ENCODE data around the gene SOX10.

SOX10 gene

GRCh38 chr22:37942133-37942532 lies 42.2 kb downstream of the SOX10 start:
- in situ Hi-C loops (cut with MboI; ENCODE audit: low pct_unique_long_range_greater_than_20kb, low sequenced_read_pairs): no loop called here
- no peak for DNase-seq

GRCh38 chr22:37940698-37941376 lies 43.5 kb downstream of the SOX10 start:
- in situ Hi-C loops (cut with MboI; ENCODE audit: low pct_unique_long_range_greater_than_20kb, low sequenced_read_pairs): no loop called here

GRCh38 chr22:37933711-37934376 lies 50.5 kb downstream of the SOX10 start:
- in situ Hi-C loops (cut with MboI; ENCODE audit: low pct_unique_long_range_greater_than_20kb, low sequenced_read_pairs): no loop called here

More at GRCh38 chr22:37940698-37941376, 43.5 kb downstream of the SOX10 start:
- no peak for DNase-seq

GRCh38 chr22:37932821-37933578 lies 51.4 kb downstream of the SOX10 start:
- no peak for DNase-seq
- in situ Hi-C loops (cut with MboI; ENCODE audit: low pct_unique_long_range_greater_than_20kb, low sequenced_read_pairs): no loop called here

More at GRCh38 chr22:37933711-37934376, 50.5 kb downstream of the SOX10 start:
- peak; percentile 96 for DNase-seq

- in situ Hi-C loops (cut with MboI; ENCODE audit: low pct_unique_long_range_greater_than_20kb, low sequenced_read_pairs): no loop called here
- no peak for DNase-seq
These were observed 52.0 kb downstream of the SOX10 start for GRCh38 chr22:37932401-37932800.

GRCh38 chr22:37931893-37932389 lies 52.4 kb downstream of the SOX10 start:
- no peak for DNase-seq
- in situ Hi-C loops (cut with MboI; ENCODE audit: low pct_unique_long_range_greater_than_20kb, low sequenced_read_pairs): no loop called here

- in situ Hi-C loops (cut with MboI; ENCODE audit: low pct_unique_long_range_greater_than_20kb, low sequenced_read_pairs): no loop called here
- no peak for DNase-seq
These were observed 53.4 kb downstream of the SOX10 start for GRCh38 chr22:37930952-37931440.

GRCh38 chr22:37930270-37930951 lies 53.9 kb downstream of the SOX10 start:
- in situ Hi-C loops (cut with MboI; ENCODE audit: low pct_unique_long_range_greater_than_20kb, low sequenced_read_pairs): no loop called here
- DNase-seq: no peak

GRCh38 chr22:37929390-37929789 lies 55.0 kb downstream of the SOX10 start:
- no peak for DNase-seq
- in situ Hi-C loops (cut with MboI; ENCODE audit: low pct_unique_long_range_greater_than_20kb, low sequenced_read_pairs): no loop called here

GRCh38 chr22:37927637-37927936 lies 56.8 kb downstream of the SOX10 start:
- in situ Hi-C loops (cut with MboI; ENCODE audit: low pct_unique_long_range_greater_than_20kb, low sequenced_read_pairs): no loop called here

GRCh38 chr22:37926771-37927636 lies 57.4 kb downstream of the SOX10 start:
- in situ Hi-C loops (cut with MboI; ENCODE audit: low pct_unique_long_range_greater_than_20kb, low sequenced_read_pairs): no loop called here
- no peak for DNase-seq

More at GRCh38 chr22:37927637-37927936, 56.8 kb downstream of the SOX10 start:
- no peak for DNase-seq

GRCh38 chr22:37926358-37926757 lies 58.0 kb downstream of the SOX10 start:
- in situ Hi-C loops (cut with MboI; ENCODE audit: low pct_unique_long_range_greater_than_20kb, low sequenced_read_pairs): no loop called here
- DNase-seq: no peak

- in situ Hi-C loops (cut with MboI; ENCODE audit: low pct_unique_long_range_greater_than_20kb, low sequenced_read_pairs): no loop called here
- DNase-seq: no peak
These were observed 58.6 kb downstream of the SOX10 start for GRCh38 chr22:37925767-37926166.

- DNase-seq: no peak
- in situ Hi-C loops (cut with MboI; ENCODE audit: low pct_unique_long_range_greater_than_20kb, low sequenced_read_pairs): no loop called here
These were observed 59.0 kb downstream of the SOX10 start for GRCh38 chr22:37925330-37925729.

- DNase-seq: no peak
- in situ Hi-C loops (cut with MboI; ENCODE audit: low pct_unique_long_range_greater_than_20kb, low sequenced_read_pairs): no loop called here
These were observed 59.8 kb downstream of the SOX10 start for GRCh38 chr22:37924386-37925065.

- DNase-seq: no peak
- in situ Hi-C loops (cut with MboI; ENCODE audit: low pct_unique_long_range_greater_than_20kb, low sequenced_read_pairs): no loop called here
These were observed 60.4 kb downstream of the SOX10 start for GRCh38 chr22:37923927-37924326.

Data from KBM-7 (cell line).